Stimulated activated CD8-positive, alpha-beta memory T cell treated with anti-CD3 and anti-CD28 coated beads, Interleukin-15, amount 100 ng/mL, for 4 hours (primary cell): Measurements from ENCODE around the gene FGFRL1.

Experiments used
- DNase-seq, 2 donors: peaks; one replicate each; pipeline ENCODE4 v3.0.0-alpha.2; 2020; ENCODE audit warnings: low read depth in 2 of 2

FGFRL1 gene, protein sequence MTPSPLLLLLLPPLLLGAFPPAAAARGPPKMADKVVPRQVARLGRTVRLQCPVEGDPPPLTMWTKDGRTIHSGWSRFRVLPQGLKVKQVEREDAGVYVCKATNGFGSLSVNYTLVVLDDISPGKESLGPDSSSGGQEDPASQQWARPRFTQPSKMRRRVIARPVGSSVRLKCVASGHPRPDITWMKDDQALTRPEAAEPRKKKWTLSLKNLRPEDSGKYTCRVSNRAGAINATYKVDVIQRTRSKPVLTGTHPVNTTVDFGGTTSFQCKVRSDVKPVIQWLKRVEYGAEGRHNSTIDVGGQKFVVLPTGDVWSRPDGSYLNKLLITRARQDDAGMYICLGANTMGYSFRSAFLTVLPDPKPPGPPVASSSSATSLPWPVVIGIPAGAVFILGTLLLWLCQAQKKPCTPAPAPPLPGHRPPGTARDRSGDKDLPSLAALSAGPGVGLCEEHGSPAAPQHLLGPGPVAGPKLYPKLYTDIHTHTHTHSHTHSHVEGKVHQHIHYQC

DNA sequence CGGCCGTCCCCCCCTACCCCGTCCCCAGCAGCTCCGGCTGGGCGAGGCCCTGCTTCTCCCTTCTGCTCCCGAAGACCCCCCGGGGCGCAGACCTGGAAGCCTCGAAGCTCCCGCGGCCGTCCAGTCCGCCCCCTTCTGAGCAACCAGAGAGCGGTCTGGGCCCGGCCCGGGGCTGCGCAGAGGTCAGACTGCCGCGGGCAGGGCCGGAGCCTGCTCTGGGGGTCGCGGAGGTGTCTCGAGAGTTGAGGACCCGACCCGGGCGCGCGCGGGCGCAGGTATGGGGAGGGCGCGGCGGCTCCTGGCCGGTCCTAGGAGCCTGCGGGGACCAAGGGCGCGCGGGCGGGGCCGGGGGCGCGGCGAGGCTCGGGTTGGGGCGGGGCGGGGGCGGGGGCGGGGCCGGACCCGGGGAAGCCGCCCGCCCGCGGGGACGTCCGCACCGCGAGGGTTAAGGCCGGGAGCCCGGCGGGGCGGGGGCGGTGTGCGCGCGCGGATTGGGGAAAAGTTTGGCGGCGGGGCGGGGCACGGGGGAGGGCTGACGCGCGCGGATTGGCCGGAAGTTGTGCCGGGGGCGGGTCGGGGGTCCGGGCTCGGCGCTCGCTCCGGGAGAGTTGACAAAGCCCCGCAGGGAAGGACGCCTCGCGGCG, at the start of gene FGFRL1:
FGFRL1 (plus strand) TSS at position 605 of the 644 bp plus-strand sequence. CDS start 860 bp downstream, outside the sequence.
- peak; percentile 78 to 79 for DNase-seq

DNA sequence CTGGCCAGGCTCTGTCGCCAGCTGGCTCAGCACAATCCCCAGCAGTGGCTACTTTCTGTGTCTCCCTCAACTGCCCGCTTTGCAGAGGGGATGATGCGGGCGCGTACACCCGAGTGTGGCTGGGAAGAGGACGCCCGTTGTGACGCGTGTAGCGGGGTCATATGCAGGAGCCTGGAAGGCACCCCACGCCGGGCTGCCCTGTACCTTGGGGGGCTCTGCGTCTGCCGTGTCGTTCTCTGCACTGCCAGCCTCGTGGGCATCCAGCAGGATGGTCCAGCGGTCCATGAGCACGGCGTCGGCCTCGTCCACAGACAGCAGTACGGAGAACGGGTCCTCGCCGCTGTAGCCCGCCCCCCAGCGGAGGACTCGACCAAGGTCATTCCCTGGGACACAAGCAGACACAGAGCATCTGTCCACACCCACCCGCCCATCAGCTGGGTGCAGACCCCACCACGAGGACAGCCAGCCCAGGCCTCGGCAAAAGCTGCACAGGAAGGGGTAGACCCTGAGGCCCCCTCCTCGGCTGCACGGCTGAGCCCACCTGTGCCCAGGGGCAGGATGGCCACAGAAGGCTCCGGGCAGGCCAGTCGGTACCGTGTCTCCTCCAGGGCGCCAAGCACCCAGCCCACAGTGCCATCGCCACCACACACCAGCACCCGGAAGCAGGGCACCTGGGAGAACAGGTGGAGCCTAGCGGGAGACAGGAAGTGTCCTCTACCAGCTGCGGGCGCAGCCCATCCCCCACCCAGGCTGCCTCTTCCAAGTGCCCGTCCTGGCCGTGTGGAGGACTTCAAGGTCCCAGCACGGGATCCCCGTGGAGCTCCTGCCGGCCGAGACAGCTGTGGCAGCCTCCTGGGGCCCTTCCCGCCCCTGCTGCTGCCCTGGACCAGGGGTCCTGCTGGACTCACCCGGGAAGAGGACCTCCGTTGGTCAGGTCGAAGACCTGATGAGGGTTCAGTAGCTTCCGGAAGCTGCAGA, 48.9 kb upstream of the FGFRL1 start:
- no peak for DNase-seq

DNA sequence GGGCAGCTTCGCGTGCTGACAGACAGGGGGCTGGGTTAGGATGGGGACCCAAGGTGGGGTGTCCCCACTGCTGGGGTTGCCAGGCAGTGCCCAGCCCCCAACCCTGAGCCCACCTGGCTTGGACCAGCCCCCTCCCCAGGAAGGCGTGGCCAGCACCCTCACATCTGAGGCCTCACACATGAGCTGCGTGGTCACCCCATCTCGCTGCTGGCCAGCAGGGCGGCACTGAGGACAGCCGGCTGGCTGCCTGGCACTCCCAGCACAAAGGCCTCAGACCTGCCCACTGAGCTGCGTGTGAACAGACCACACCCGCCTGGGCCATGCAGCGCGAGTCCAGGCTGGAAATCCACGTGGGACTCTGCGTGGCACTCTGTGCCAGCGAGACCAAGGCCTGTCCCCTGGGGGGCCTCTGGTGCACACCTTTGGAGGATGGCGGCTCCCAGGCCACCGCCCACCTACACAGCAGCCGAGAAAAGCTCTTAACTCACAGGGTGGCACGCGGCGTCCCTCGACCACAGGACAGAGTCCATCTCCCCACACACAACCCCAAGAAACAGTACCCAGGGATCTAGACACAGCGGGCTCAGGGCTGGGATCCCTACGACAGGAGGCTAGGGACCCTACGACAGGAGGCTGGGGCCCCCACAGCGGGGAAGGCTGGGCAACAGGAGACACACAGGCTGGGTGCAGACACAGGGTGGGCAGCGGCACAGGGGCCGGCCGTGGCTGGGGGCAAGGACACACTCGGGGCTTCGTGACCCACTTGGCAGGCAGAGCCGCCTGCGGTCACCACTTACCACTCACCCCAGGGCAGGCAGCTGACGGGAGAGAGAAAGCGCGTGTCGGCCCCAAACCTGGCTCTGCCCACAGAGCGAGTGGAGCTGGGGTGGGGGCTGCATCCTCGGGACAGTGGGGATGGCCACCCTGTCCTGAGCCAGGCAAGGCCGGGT, 47.9 kb upstream of the FGFRL1 start:
- DNase-seq = no peak

DNA sequence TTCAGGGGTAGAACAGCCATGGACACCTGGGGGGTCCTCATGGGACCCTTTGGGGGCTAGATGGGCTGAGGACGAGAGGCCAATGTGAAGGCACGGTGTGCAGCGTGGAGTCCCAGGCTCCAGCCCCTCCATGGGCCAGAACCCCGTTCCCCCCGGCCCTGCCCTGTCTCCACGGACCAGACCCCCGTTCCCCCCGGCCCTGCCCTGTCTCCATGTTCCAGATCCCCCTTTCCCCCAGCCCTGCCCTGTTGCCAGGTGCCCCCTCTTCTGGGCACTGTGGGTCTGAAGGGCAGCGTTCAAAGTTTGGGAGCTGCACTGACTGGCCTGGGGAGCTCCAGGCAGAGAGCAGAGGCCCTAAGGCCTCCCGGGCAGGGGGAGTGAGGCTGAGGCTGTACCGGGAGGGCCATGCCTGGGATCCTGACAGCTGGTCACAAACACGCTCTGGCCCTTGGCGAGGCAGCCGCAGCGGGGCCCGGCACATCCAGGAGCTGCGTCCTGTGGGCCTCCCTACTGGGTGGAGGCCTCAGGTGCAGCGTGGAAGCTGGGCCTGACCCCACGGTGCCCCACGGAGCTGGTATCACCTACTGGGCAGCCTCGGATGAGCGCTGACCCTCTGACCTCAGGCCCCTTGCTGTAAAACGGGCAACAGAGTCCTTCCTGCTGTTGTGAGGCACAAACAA, 46.9 kb upstream of the FGFRL1 start:
- no peak for DNase-seq

DNA sequence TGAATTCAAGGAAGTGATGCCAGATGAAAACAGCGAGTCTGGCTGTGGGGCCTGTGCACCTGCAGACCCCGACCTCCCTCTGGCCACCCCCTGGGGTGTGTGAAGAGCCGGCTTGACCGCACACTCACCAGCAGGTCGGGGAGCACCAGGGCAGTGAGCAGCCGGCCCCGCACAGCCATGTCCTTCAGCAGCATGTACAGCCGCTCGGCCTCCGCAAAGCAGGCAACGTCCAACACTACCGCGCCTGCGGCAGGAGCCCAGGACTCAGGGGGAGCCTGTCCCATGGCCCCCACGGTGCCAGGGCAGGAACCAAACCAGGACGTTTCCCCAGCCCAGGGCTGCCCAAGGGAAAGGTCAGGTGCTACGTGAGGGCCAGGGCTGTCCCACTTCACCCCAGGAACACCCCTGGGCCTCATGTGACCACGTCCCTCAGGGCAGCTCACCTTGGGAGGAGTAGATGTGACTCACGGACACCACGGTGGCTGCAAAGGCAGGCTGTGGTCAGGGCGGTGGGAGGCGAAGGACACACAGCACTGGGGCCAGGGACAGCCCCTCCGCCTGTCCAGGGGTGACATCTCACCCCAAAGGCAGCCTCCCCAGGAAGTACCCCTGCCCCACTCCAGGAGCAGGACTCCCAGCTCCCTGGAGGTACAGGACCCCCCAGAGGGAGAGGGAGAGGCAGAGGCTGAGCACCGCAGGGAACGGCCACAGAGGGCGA, 46.2 kb upstream of the FGFRL1 start:
- no peak for DNase-seq

DNA sequence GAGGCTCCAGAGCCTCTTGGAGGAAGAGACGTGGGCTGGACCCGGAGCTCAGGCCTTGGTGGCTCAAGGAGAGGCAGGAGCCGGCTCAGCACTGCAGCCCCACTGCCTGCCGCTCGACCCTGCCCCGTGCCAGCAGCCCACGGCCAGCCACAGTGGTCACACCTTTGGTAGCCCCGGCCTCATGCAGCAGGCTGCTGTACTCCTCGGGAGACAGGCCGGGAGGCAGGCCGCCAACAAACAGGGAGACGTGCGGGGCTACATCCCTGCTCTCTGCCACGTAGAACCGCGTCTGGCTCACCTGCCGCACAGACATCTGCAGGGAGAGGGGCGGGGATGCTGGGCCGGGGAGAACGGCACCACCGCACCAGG, 45.7 kb upstream of the FGFRL1 start:
- no peak for DNase-seq

DNA sequence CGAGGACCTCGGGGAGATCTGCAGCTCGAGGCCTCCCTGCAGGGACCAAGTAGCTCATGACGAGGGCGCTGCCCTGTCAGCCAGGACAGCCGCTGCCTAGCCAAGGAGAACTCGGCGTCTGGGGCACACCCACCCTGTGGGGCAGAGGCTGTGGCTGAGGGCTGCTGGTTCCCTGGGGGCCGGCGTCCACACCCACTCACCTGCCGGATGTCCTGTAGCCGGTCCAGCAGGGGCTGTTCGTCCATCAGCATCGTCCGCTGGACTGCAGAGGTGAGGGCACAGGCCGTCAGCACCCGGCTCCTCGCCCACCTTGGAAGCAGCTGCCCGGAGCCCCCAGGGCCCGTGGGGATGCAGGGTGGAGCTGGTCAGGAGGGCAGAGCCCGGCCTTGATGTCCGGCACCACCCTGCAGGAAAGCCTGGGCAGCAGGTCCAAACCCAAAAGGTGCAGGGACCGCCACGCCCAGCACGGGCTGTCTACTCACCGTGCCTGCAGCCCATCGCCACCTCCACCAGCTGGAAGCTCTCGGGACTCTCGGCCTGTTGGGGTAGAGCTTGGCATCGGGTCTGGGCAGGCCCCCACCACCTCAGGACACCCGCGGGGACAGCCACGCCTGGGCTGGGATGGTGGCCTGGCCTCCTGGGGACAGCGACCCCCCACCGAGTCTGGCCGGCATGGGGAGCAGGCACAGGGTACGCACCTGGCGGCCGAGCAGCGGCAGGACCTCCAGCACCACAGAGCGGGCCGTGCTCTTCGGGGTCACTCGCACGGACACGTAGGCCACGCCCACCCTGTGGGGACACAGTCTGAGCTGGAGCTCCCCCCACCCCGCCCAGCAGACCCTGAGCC, 44.9 kb upstream of the FGFRL1 start:
- no peak for DNase-seq

DNA sequence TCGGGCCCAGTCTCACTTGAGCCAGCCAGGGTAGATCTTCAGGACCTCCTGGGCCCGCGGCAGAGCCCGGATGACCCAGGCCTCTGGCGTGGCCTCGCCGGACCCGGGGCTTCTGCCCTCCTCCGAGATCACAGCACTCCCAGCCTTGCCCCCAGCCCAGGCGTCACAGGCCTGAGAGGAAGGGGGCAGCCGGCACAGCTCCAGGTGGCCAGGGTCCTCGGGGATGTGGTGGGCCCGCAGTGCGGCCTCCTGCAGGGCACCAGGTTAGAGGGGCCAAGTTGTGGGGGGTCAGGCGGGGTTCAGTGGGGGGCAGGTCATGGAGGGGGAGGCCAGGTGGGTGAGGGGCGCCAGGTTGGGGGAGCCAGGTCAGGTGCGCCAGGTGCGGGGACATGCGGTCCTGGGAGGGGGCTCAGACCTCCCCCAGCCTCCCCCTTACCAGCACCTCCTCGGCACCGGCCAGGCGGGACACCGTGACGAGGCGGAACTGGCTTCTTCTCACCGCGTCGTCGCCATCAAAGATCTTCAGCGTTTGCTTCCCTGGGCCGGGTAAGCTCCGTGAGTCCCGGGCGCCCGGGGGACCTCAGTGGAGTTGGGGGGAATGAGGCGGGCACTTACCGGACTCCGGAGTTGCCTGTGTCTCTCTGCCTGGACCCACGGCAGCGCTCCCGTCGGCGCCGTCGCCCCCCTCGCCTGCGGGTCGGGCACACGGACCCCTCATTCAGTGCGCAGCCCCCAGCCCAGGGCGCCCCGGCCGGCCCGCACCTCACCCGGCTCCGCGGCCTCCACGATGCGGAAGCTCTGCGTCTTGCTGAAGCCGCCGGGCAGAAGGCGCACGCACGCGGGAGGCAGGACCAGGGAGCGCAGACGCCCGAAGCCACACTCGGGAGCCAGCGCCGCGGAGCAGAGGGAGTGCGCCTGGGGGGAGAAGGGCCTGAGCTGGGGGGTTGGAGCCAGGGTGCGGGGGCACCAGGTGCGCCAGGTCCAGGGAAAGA, 44.0 kb upstream of the FGFRL1 start:
- DNase-seq = no peak

DNA sequence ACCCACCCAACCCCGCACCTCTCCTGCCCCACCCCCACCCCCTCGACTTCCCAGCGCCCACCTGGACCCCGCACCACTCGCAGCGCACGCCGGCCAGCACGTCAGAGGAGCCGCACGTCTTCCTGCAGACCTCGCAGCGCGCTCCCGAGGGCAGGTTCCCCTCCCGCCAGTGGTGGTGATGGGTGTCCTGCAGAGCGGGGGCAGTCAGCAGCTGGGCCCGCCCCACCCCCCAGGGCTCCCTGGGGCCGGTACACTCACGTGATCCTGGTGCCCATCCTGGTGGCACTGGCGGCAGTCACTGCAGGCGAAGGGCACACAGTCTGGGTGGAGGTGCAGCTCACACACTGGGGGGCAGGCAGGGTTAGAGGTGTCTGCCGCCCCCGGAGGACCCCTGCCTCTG, 43.2 kb upstream of the FGFRL1 start:
- no peak for DNase-seq

DNA sequence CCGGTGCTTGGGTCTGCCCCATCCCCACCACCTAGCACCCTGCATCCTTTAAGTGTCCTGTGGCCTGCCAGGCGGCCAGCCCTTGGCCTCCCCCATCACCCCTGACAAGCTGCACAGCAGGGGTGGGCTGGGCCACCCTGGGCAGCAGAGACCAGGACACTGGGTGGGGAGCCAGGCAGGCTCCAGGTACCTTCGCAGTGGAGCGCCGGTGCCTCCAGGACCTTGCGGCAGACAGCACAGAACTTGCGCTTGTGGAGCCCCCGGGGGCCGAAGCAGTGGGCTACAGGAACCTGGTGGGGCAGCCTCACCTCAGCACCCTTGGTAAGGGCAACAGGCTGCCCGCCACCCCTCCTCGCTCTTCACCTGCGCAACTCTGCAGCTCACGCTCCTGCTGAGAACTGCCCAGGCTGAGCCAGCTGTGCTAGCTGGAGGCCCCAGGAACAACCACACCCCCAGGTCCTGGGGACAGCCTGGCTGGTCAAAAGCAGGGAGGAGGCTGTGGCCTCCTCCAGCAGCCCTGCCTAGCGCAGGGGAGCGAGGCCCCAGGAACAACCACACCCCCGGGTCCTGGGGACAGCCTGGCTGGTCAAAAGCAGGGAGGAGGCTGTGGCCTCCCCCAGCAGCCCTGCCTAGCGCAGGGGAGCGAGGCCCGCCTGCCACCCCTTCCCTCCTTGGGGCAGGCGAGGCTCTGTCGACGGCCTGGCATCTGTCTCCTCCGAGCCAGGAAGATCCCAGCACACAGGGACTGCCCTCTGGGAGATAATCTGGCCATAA, 42.6 kb upstream of the FGFRL1 start:
- DNase-seq = no peak

DNA sequence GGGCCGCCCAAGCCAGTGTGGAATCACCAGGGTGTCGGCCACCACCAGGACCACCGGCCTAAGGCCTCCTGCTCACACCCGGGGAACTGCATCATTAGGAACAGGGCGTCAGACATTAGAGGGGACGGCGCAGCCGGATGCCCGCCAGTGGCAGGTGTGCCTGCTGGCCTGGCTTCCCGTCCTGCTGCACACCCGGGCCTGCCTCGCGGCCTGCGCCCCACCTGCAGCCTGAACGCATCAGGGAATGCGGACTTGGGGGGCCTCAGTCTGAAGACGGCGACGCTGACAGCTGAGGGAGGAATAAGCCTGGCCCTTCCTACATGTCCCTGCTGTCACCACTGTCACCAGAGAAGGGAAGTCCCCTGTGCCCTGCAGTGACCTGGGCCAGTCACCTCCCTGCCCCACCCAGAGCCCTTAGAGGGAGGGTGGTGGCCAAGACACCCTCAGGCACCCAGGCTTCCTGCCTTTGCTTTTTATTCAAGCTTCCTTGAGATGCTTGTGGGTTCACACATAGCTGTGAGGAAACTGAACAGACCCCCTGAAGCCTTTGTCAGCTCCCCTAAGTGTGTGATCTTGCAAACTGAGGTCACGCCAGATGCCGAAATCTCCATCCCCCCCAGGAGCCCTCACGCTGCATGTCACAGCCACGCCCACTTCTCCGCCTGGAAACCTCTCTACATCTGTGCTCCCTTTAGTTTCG, 41.2 kb upstream of the FGFRL1 start:
- DNase-seq = peak; percentile 10 to 29

DNA sequence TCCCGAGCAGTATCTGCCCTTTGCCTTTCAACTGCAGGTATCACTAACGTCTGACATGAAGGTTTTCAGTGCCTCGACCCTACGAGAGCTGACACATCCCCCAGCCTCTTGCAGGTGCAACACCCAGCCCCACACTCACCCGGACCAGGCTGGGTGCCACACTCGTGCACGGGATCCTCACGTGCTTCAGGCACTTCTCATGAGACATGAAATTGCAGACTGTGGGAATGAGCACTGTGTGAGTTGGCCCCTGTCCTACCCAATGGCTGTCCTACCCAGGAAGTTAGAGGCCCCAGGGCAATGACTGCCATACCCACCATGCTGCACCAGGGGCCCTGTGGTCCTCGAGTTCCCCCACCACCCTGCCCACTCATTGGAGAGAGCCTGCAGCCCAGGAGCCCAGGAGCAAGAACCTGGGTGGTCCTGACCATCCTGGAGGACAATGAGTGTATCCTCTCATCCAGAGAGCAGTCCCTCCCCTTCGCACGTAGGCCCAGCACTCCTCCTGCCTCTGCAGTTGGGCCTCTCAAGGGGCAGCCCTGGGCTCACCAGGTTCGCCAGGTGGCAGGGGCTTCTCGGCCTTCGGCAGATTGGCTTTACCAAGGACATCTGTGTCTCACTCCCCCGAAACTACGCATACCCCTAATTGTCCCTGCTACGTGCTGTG, 40.4 kb upstream of the FGFRL1 start:
- no peak for DNase-seq

DNA sequence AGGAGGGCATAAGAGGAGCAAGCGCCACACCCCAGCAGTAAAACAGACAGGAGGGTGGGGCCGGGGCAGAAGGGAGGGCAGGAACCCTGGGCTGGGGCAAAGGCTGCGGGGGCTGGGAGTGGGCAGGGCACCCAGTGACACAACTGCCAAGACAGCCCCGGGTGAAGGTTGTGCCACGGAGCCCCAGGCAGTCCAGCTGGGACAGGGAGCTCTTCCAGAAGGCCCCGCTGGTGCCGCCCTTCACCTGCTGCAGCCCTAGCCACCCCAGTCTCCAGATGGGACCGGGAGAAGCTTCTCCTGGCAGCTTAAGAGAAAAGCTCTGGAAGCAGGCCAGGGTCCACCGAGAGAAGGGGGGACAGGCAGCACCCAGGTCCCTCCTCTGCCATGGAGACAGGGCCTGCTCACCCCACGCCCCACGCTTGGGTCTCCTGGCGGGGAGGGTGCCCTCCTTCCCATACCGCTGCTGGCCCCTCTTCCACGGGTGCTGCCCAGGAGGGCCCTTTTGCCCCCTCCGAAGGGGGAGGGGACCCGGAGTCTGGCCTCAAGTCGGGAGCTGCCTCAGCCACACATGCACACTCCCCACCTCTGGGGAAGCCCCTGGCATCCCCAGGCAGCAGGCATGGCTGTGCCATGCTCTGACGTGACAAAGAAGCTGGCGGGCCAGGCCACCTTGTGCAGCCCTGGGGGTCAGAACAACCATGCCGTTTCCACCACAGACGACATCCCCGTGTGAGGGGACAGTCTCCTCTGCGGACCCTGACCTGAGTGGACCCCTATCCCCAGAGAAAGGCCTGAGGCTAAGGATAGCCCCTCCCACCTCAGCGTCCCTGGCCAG, 39.5 kb upstream of the FGFRL1 start:
- DNase-seq = no peak

DNA sequence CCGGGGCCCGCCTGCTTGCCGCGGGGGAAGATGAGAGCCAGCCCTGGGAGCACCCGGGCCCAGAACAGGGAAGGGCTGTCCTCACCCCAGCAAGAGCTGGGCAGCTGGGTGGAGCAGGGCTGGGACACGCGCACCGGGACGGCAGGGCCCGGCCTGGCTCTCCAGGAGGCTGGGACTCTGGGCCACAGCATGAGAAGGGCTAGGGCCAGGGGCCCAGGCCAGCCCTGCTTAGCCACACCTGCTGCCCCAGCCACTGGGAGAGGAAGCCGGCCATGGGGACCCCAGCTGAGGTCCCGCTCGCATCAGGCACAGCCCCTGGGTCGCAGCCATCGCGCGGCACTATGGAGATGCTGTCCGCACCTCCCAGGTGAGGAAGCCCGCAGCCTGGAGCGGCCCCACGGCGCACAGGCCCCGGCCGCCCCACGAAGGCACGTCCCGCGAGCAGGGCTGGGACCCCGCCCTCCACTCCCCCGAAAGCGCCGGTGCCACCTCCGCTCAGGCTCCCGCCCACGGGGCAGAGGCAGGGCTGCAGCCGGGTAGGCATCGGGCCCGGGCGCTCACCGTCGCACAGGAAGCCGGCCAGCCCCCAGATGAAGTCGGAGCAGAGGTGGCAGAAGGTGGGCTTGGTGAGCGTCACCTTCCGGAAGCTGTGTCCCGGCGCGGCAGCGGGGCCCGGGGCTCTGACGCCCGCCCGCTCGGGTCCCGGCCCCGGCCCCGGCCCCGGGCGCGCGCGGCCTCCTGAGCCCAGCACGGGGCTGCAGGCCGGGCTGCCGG, 38.6 kb upstream of the FGFRL1 start:
- DNase-seq = peak; percentile 63 to 64
